GM12891 (cell line): ENCODE measurements around the gene LAMP5.

Experiments
- POLR2A ChIP-seq: IDR thresholded peaks from 2 replicates; pipeline ENCODE4 v1.6.1; 2011; ENCODE audit warnings: low read depth, low read length, control low read depth
- POLR2AphosphoS5 ChIP-seq: IDR thresholded peaks from 2 replicates; pipeline ENCODE4 v1.6.1; 2011; ENCODE audit warnings: low read depth, low read length, control low read depth
- TAF1 ChIP-seq: IDR thresholded peaks from 2 replicates; pipeline ENCODE4 v1.6.1; 2011; ENCODE audit warnings: low read depth, low read length, control low read depth

- TF ChIP-seq POLR2A, result no peak
- TF ChIP-seq POLR2AphosphoS5, result no peak
- no peak for TF ChIP-seq TAF1
Observed at GRCh38 chr20:9518576-9519175, 4.3 kb downstream of the LAMP5 start.
